ENCODE data around the gene SLC38A3.
"Not testable (repeated sequence)": the region's sequence is repeated elsewhere in the genome, so short reads cannot be mapped to it uniquely, and the experiment has no call there.

Gene SLC38A3

GRCh38 chr3:50224639-50225038 lies 19.6 kb downstream of the SLC38A3 start:
- no peak overlapping the region for H3K9ac ChIP-seq (ENCODE audit: insufficient read length)
- DNase-seq (ENCODE audit: low read depth, low spot score): no peak

GRCh38 chr3:50226888-50227389 lies 21.9 kb downstream of the SLC38A3 start:
- DNase-seq (ENCODE audit: low read depth, low spot score): no peak
- Histone ChIP-seq H3K36me3 (ENCODE audit: insufficient read depth, low read length) (no peaks in the 10 kb centered on the region), H3K27ac (peak overlapping the region; percentile 31; the same call in 1 of the 2 replicates), H3K9ac (ENCODE audit: insufficient read length) (peak overlapping the region; percentile 57), H3K4me3 (peak overlapping the region; percentile 83), H3K9me3 (ENCODE audit: low read depth, low read length) (no peaks in the 10 kb centered on the region)
- no peak for TF ChIP-seq POLR2AphosphoS5 (IDR thresholded peaks at IDR 0.05; ENCODE audit: borderline replicate concordance, low read depth, low read length)
- no peak for TF ChIP-seq EZH2 (IDR thresholded peaks at IDR 0.05)
- TF ChIP-seq FOXP2 (optimal IDR thresholded peaks at IDR 0.05; ENCODE audit: control extremely low read depth, extremely low read length, insufficient read depth): no peak

More at GRCh38 chr3:50224639-50225038, 19.6 kb downstream of the SLC38A3 start:
- Histone ChIP-seq H3K36me3 (ENCODE audit: insufficient read depth, low read length) (no peaks in the 10 kb centered on the region), H3K27ac (no peak overlapping the region), H3K9me3 (ENCODE audit: low read depth, low read length) (no peaks in the 10 kb centered on the region), H3K4me3 (no peak overlapping the region)
- no peak for TF ChIP-seq EZH2 (IDR thresholded peaks at IDR 0.05)
- TF ChIP-seq POLR2AphosphoS5 (IDR thresholded peaks at IDR 0.05; ENCODE audit: borderline replicate concordance, low read depth, low read length): no peak
- TF ChIP-seq FOXP2 (optimal IDR thresholded peaks at IDR 0.05; ENCODE audit: control extremely low read depth, extremely low read length, insufficient read depth): no peak

- Histone ChIP-seq H3K27ac (peak overlapping the region; percentile 76), H3K4me3 (peak overlapping the region; percentile 83), H3K36me3 (ENCODE audit: insufficient read depth, low read length) (no peaks in the 10 kb centered on the region), H3K9me3 (ENCODE audit: low read depth, low read length) (no peaks in the 10 kb centered on the region), H3K9ac (ENCODE audit: insufficient read length) (peak overlapping the region; percentile 73)
- DNase-seq (ENCODE audit: low read depth, low spot score): no peak
- TF ChIP-seq FOXP2 (optimal IDR thresholded peaks at IDR 0.05; ENCODE audit: control extremely low read depth, extremely low read length, insufficient read depth) (peak; percentile 45), EZH2 (IDR thresholded peaks at IDR 0.05) (no peak), POLR2AphosphoS5 (IDR thresholded peaks at IDR 0.05; ENCODE audit: borderline replicate concordance, low read depth, low read length) (peak; percentile 71)
Observed at GRCh38 chr3:50227390-50228183, 22.5 kb downstream of the SLC38A3 start.

- H3K4me3 ChIP-seq: peak overlapping the region; percentile 83
- peak overlapping the region; percentile 76; the same call in 1 of the 2 replicates for H3K27ac ChIP-seq
- H3K36me3 ChIP-seq (ENCODE audit: insufficient read depth, low read length); H3K9ac ChIP-seq (ENCODE audit: insufficient read length); DNase-seq (ENCODE audit: low read depth, low spot score); H3K9me3 ChIP-seq (ENCODE audit: low read depth, low read length): not testable (repeated sequence)
Observed at GRCh38 chr3:50228184-50228763, 23.2 kb downstream of the SLC38A3 start.

GRCh38 chr3:50229490-50229889 lies 24.4 kb downstream of the SLC38A3 start:
- H3K9ac ChIP-seq (ENCODE audit: insufficient read length): no peak overlapping the region
- no peak for DNase-seq (ENCODE audit: low read depth, low spot score)
- no peak overlapping the region for H3K4me3 ChIP-seq
- TF ChIP-seq POLR2AphosphoS5 (IDR thresholded peaks at IDR 0.05; ENCODE audit: borderline replicate concordance, low read depth, low read length): no peak
- TF ChIP-seq EZH2 (IDR thresholded peaks at IDR 0.05): no peak
- TF ChIP-seq FOXP2 (optimal IDR thresholded peaks at IDR 0.05; ENCODE audit: control extremely low read depth, extremely low read length, insufficient read depth): no peak
- H3K9me3 ChIP-seq (ENCODE audit: low read depth, low read length): no peaks in the 10 kb centered on the region
- H3K36me3 ChIP-seq (ENCODE audit: insufficient read depth, low read length): no peaks in the 10 kb centered on the region
- H3K27ac ChIP-seq: 0 out of 2 replicates have a peak overlapping the region, but pooled peaks have one; percentile 19

GRCh38 chr3:50230104-50230793 lies 25.2 kb downstream of the SLC38A3 start:
- TF ChIP-seq EZH2 (IDR thresholded peaks at IDR 0.05) (no peak), POLR2AphosphoS5 (IDR thresholded peaks at IDR 0.05; ENCODE audit: borderline replicate concordance, low read depth, low read length) (no peak), FOXP2 (optimal IDR thresholded peaks at IDR 0.05; ENCODE audit: control extremely low read depth, extremely low read length, insufficient read depth) (no peak)
- Histone ChIP-seq H3K36me3 (ENCODE audit: insufficient read depth, low read length) (no peaks in the 10 kb centered on the region), H3K9me3 (ENCODE audit: low read depth, low read length) (no peaks in the 10 kb centered on the region), H3K27ac (no peak overlapping the region), H3K9ac (ENCODE audit: insufficient read length) (no peak overlapping the region), H3K4me3 (no peak overlapping the region)
- no peak for DNase-seq (ENCODE audit: low read depth, low spot score)

GRCh38 chr3:50230794-50231125 lies 25.7 kb downstream of the SLC38A3 start:
- Histone ChIP-seq H3K27ac (no peak overlapping the region), H3K9ac (ENCODE audit: insufficient read length) (no peak overlapping the region), H3K9me3 (ENCODE audit: low read depth, low read length) (no peaks in the 10 kb centered on the region), H3K36me3 (ENCODE audit: insufficient read depth, low read length) (no peaks in the 10 kb centered on the region), H3K4me3 (no peak overlapping the region)
- DNase-seq (ENCODE audit: low read depth, low spot score): no peak
- no peak for TF ChIP-seq FOXP2 (optimal IDR thresholded peaks at IDR 0.05; ENCODE audit: control extremely low read depth, extremely low read length, insufficient read depth)
- no peak for TF ChIP-seq EZH2 (IDR thresholded peaks at IDR 0.05)
- no peak for TF ChIP-seq POLR2AphosphoS5 (IDR thresholded peaks at IDR 0.05; ENCODE audit: borderline replicate concordance, low read depth, low read length)

- DNase-seq (ENCODE audit: low read depth, low spot score): no peak
- Histone ChIP-seq H3K36me3 (ENCODE audit: insufficient read depth, low read length) (no peaks in the 10 kb centered on the region), H3K9ac (ENCODE audit: insufficient read length) (no peak overlapping the region), H3K4me3 (no peak overlapping the region), H3K9me3 (ENCODE audit: low read depth, low read length) (no peaks in the 10 kb centered on the region), H3K27ac (no peak overlapping the region)
- TF ChIP-seq FOXP2 (optimal IDR thresholded peaks at IDR 0.05; ENCODE audit: control extremely low read depth, extremely low read length, insufficient read depth) (no peak), EZH2 (IDR thresholded peaks at IDR 0.05) (no peak), POLR2AphosphoS5 (IDR thresholded peaks at IDR 0.05; ENCODE audit: borderline replicate concordance, low read depth, low read length) (no peak)
Observed at GRCh38 chr3:50231581-50231980, 26.5 kb downstream of the SLC38A3 start.
